ENCODE data around the gene ZNF775. TPM values are rescaled to one million over a fixed set of nuclear protein-coding genes. Genes with fewer than 3 reads are reported as not detected.

ZNF775 gene
- total RNA-seq, 1 donor from 2014 or later = 16.5 TPM

DNA sequence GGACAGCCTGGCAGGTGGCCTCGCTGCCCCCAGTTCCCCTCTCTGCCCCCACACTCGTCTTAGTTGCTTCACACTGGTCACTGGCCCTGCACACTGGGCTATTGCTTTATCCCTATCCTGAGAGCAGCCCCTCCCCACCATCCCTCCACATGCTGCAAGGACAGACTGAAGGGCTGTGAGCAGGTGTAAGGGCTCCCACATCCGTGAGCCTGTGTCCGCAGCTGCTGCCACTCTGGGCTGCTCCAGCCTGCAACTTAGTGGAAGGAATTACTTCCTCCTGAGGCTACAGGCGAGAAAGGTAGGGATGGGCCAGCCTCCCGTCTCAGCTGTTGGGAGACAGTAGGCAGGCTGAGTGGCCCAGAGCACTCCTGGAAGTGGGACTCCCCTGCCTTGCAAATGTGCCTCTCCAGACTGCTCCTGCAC, 41.5 kb upstream of the ZNF775 start:
- Mint-ChIP-seq H3K4me3 (no peak overlapping the region), H3K27ac (ENCODE audit: unreplicated experiment) (no peak overlapping the region), H3K4me1 (peaks cover 21% of the 10 kb centered on the region), H3K27me3 (ENCODE audit: low read depth) (peaks cover 35% of the 10 kb centered on the region), H3K36me3 (ENCODE audit: low read depth) (no peaks in the 10 kb centered on the region), H3K9me3 (no peaks in the 10 kb centered on the region)
- no peak for DNase-seq (ENCODE audit: low read depth, low spot score)
- TF ChIP-seq, protein P1, sequence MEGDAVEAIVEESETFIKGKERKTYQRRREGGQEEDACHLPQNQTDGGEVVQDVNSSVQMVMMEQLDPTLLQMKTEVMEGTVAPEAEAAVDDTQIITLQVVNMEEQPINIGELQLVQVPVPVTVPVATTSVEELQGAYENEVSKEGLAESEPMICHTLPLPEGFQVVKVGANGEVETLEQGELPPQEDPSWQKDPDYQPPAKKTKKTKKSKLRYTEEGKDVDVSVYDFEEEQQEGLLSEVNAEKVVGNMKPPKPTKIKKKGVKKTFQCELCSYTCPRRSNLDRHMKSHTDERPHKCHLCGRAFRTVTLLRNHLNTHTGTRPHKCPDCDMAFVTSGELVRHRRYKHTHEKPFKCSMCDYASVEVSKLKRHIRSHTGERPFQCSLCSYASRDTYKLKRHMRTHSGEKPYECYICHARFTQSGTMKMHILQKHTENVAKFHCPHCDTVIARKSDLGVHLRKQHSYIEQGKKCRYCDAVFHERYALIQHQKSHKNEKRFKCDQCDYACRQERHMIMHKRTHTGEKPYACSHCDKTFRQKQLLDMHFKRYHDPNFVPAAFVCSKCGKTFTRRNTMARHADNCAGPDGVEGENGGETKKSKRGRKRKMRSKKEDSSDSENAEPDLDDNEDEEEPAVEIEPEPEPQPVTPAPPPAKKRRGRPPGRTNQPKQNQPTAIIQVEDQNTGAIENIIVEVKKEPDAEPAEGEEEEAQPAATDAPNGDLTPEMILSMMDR (conservative IDR thresholded peaks at IDR 0.05) = no peak

DNA sequence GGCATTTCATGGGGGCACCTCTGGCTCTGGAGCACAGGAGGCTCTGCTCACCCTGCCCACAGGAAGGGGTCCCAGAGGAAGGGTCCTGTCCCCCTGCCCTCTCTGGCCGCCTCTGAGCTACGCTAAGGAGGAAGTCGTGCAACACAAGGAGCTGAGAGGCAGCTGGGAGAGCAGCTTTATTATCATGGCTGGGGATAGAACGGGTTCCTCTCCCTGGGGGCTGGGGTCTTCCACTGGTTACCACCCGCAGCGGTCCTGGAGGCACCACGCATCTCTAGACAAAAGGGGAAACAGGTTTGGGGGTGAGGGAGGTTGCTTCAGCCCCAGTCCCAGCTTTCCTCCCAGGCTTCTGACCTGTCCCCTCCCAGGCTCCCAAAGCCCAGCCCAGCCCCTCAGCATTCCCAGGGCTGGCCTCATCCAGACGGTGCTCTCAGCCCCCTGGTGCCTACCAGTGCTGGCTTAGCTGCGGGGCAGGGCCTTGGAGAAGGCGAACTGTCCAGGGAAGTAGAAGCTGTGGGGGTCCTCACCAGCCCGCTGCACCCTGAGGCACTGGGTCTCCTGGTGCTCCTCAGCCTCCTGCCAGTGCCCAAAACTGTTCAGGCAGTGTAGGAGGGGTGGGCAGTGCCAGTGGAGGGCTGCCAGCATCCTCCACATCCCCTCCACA, 40.8 kb upstream of the ZNF775 start:
- Mint-ChIP-seq H3K9me3 (no peaks in the 10 kb centered on the region), H3K27ac (ENCODE audit: unreplicated experiment) (no peak overlapping the region), H3K4me3 (peak overlapping the region; percentile 54), H3K4me1 (peaks cover 21% of the 10 kb centered on the region), H3K36me3 (ENCODE audit: low read depth) (no peaks in the 10 kb centered on the region), H3K27me3 (ENCODE audit: low read depth) (peaks cover 41% of the 10 kb centered on the region)
- TF ChIP-seq, protein P1 (conservative IDR thresholded peaks at IDR 0.05) = no peak
- no peak for DNase-seq (ENCODE audit: low read depth, low spot score)

DNA sequence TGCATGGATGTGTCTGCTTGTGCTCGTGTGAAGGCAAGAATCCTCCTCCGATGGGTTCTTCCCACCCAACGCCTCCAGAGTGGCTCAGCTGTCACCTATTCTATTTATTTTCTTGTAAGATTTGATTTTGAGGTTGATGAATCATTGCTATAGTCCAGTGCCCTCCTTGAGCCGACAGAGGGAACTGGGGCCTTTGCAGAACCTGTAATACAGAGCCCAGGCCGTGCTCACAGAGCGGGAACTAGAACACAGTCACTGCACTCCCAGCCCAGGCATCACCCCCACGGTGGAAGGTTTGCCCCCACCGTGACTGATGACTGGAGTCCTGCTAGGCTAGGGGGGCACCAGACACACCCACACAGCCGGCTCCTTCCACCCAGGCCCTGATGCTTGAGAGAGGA, 39.7 kb upstream of the ZNF775 start:
- Mint-ChIP-seq H3K27ac (ENCODE audit: unreplicated experiment) (no peak overlapping the region), H3K4me3 (peak overlapping the region; percentile 61), H3K9me3 (no peaks in the 10 kb centered on the region), H3K4me1 (peaks cover 21% of the 10 kb centered on the region), H3K27me3 (ENCODE audit: low read depth) (peaks cover 45% of the 10 kb centered on the region), H3K36me3 (ENCODE audit: low read depth) (no peaks in the 10 kb centered on the region)
- DNase-seq (ENCODE audit: low read depth, low spot score) = no peak
- TF ChIP-seq, protein P1 (conservative IDR thresholded peaks at IDR 0.05) = no peak

DNA sequence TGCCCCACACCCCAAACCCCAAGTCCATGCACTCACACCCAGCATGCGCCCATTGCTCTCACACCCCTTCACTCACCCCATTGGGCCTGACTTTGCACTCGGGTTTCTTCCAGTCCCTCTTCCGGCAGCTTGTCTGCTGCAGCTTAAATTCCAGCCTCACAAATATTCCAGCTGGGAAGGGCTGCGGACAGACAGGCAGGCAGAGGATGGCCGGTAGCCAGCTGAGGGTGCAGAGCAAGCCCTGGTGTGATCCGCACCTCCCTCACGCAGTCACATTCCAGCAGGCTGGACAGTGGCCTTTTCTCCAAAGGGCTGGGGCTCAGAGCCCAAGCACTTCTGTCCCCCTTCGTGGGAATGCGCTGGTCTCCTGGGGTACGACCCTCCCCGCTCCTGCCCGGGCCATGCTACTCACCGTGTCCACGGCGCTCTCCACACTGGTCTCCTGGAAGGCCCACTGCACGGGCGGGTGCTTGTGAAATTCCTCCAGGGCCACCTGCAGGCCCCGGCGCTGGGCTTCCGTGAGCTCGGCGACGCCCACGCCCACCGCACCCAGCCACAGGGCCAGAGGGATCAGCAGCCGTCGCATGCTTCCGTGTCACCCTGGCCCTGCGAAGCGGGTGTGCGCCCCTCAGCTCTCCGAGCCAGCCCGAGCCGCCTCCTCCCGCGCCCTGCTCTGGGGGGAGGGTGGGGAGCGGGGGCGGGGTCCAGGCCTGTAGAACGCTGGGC, 38.9 kb upstream of the ZNF775 start:
- Mint-ChIP-seq H3K27ac (ENCODE audit: unreplicated experiment) (no peak overlapping the region), H3K4me1 (peaks cover 21% of the 10 kb centered on the region), H3K9me3 (no peaks in the 10 kb centered on the region), H3K36me3 (ENCODE audit: low read depth) (no peaks in the 10 kb centered on the region), H3K27me3 (ENCODE audit: low read depth) (peaks cover 48% of the 10 kb centered on the region), H3K4me3 (peak overlapping the region; percentile 61)
- DNase-seq (ENCODE audit: low read depth, low spot score) = no peak
- TF ChIP-seq, protein P1 (conservative IDR thresholded peaks at IDR 0.05) = no peak

DNA sequence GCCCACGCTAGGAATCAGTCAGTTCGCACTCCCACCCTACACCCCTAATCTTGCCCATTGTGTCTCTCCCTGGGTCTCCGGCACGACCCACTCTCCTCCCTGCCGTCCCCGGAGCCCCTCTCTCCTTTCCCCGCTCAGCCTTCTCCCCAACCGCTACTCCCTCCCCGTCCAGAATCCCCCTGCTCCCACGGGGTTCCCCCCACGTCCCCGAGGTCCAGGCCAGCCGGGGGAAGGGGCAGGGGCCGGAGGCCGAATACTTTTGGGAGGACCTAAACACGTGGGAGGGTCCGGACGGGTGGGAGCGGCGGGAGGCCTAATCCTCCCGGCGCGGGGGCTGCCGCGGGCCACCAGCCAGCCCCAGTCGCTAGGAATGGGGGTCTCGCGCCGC, 38.3 kb upstream of the ZNF775 start:
- no peak overlapping the region for H3K27ac Mint-ChIP-seq (ENCODE audit: unreplicated experiment)
- H3K36me3 Mint-ChIP-seq (ENCODE audit: low read depth) = no peaks in the 10 kb centered on the region
- TF ChIP-seq, protein P1 (conservative IDR thresholded peaks at IDR 0.05) = no peak
- peaks cover 48% of the 10 kb centered on the region for H3K27me3 Mint-ChIP-seq (ENCODE audit: low read depth)
- H3K4me3 Mint-ChIP-seq = peak overlapping the region; percentile 68
- peaks cover 21% of the 10 kb centered on the region for H3K4me1 Mint-ChIP-seq
- no peak for DNase-seq (ENCODE audit: low read depth, low spot score)
- H3K9me3 Mint-ChIP-seq = no peaks in the 10 kb centered on the region
